Measurements from ENCODE around the gene BRD1. TPM values are rescaled to one million over a fixed set of nuclear protein-coding genes. Genes with fewer than 3 reads are reported as not detected.
A peak's percentile ranks its signal among the peaks of the same experiment; 100 is the strongest.

Gene BRD1
- total and polyA plus RNA-seq, 2 experiments from 2014 or later = 12.3 to 33.8 TPM

- no peak for DNase-seq (ENCODE audit: low spot score)
These were observed 28.7 kb upstream of the BRD1 start for GRCh38 chr22:49856343-49856742.

GRCh38 chr22:49855251-49855911 is 27.7 kb upstream of the BRD1 start:
- H3K27me3 Mint-ChIP-seq (ENCODE audit: insufficient read depth, low read depth, poor library complexity) = peaks cover 35% of the 10 kb centered on the region
- H4K20me1 ChIP-seq (replicated peaks; ENCODE audit: insufficient read depth) = peaks cover 35% of the 10 kb centered on the region

More at GRCh38 chr22:49856343-49856742, 28.7 kb upstream of the BRD1 start:
- H3K9me2 ChIP-seq (ENCODE audit: insufficient read depth) = no peaks in the 10 kb centered on the region
- TF ChIP-seq STAT1 (IDR thresholded peaks at IDR 0.05; ENCODE audit: unreplicated experiment) = no peak
- ATAC-seq = no peak
- no peak overlapping the region for H3K27ac Mint-ChIP-seq
- H3K27ac ChIP-seq (ENCODE audit: low read depth) = no peak overlapping the region
- H3K4me1 ChIP-seq (ENCODE audit: insufficient read depth) = peaks cover 14% of the 10 kb centered on the region
- no peaks in the 10 kb centered on the region for H3K9me3 Mint-ChIP-seq
- H3K4me3 ChIP-seq = no peak overlapping the region; the same call in 1 of the 2 replicates
- H3K36me3 ChIP-seq (ENCODE audit: insufficient read depth) = no peaks in the 10 kb centered on the region
- H4K20me1 ChIP-seq (replicated peaks; ENCODE audit: insufficient read depth) = peaks cover 35% of the 10 kb centered on the region
- H3F3A ChIP-seq (replicated peaks; ENCODE audit: low read depth) = peaks cover 5% of the 10 kb centered on the region; the same call in 1 of the 2 replicates
- no peaks in the 10 kb centered on the region; the same call in 2 of the 3 replicates for H3K36me3 Mint-ChIP-seq (ENCODE audit: low read depth)
- peaks cover 65% of the 10 kb centered on the region for H3K79me2 ChIP-seq (replicated peaks; ENCODE audit: insufficient read depth)
- peak overlapping the region; percentile 95; the same call in 1 of the 2 replicates for H3K4me2 ChIP-seq
- peaks cover 23% of the 10 kb centered on the region for H3K4me1 Mint-ChIP-seq
- H3K27me3 Mint-ChIP-seq (ENCODE audit: insufficient read depth, low read depth, poor library complexity) = peaks cover 25% of the 10 kb centered on the region
- no peak overlapping the region for H2AFZ ChIP-seq
- H3K27me3 ChIP-seq (ENCODE audit: insufficient read depth) = peaks cover 19% of the 10 kb centered on the region
- H3K4me3 Mint-ChIP-seq = peak overlapping the region; percentile 83; the same call in 2 of the 3 replicates

More at GRCh38 chr22:49855251-49855911, 27.7 kb upstream of the BRD1 start:
- peaks cover 14% of the 10 kb centered on the region for H3K4me1 ChIP-seq (ENCODE audit: insufficient read depth)
- Mint-ChIP-seq H3K36me3 (ENCODE audit: low read depth) (no peaks in the 10 kb centered on the region; the same call in 2 of the 3 replicates), H3K4me3 (peak overlapping the region; percentile 83), H3K27ac (no peak overlapping the region), H3K9me3 (no peaks in the 10 kb centered on the region), H3K4me1 (peaks cover 23% of the 10 kb centered on the region)
- no peak overlapping the region for H3K27ac ChIP-seq (ENCODE audit: low read depth)
- ATAC-seq (no peak), DNase-seq (ENCODE audit: low spot score) (no peak)
- peaks cover 28% of the 10 kb centered on the region for H3K27me3 ChIP-seq (ENCODE audit: insufficient read depth)
- H2AFZ ChIP-seq = no peak overlapping the region
- H3K4me2 ChIP-seq = peak overlapping the region; percentile 95
- TF ChIP-seq CREB1 (CRISPR knock-in tag; IDR thresholded peaks at IDR 0.05; ENCODE audit: low read depth) (no peak), ZNF114 (CRISPR knock-in tag; IDR thresholded peaks at IDR 0.05) (no peak), CTCF (conservative IDR thresholded peaks at IDR 0.05; ENCODE audit: low read depth in 2 of 2) (no peak), ZNF462 (CRISPR knock-in tag; IDR thresholded peaks at IDR 0.05) (no peak), STAT1 (IDR thresholded peaks at IDR 0.05; ENCODE audit: unreplicated experiment) (no peak), REST (IDR thresholded peaks at IDR 0.05; ENCODE audit: unreplicated experiment) (no peak)
- no peaks in the 10 kb centered on the region for H3K36me3 ChIP-seq (ENCODE audit: insufficient read depth)
- peak overlapping the region; percentile 88 for H3K4me3 ChIP-seq
- no peaks in the 10 kb centered on the region for H3K9me2 ChIP-seq (ENCODE audit: insufficient read depth)
- peaks cover 5% of the 10 kb centered on the region; the same call in 1 of the 2 replicates for H3F3A ChIP-seq (replicated peaks; ENCODE audit: low read depth)
- peaks cover 55% of the 10 kb centered on the region for H3K79me2 ChIP-seq (replicated peaks; ENCODE audit: insufficient read depth)

Data from GM23338 (cell line).